ENCODE data around the gene RBM15. TPM values are rescaled to one million over a fixed set of nuclear protein-coding genes. Genes with fewer than 3 reads are reported as not detected.

The RBM15 gene, protein sequence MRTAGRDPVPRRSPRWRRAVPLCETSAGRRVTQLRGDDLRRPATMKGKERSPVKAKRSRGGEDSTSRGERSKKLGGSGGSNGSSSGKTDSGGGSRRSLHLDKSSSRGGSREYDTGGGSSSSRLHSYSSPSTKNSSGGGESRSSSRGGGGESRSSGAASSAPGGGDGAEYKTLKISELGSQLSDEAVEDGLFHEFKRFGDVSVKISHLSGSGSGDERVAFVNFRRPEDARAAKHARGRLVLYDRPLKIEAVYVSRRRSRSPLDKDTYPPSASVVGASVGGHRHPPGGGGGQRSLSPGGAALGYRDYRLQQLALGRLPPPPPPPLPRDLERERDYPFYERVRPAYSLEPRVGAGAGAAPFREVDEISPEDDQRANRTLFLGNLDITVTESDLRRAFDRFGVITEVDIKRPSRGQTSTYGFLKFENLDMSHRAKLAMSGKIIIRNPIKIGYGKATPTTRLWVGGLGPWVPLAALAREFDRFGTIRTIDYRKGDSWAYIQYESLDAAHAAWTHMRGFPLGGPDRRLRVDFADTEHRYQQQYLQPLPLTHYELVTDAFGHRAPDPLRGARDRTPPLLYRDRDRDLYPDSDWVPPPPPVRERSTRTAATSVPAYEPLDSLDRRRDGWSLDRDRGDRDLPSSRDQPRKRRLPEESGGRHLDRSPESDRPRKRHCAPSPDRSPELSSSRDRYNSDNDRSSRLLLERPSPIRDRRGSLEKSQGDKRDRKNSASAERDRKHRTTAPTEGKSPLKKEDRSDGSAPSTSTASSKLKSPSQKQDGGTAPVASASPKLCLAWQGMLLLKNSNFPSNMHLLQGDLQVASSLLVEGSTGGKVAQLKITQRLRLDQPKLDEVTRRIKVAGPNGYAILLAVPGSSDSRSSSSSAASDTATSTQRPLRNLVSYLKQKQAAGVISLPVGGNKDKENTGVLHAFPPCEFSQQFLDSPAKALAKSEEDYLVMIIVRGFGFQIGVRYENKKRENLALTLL
- 30.6 and 38.0 TPM in 2 replicates for total RNA-seq

DNA sequence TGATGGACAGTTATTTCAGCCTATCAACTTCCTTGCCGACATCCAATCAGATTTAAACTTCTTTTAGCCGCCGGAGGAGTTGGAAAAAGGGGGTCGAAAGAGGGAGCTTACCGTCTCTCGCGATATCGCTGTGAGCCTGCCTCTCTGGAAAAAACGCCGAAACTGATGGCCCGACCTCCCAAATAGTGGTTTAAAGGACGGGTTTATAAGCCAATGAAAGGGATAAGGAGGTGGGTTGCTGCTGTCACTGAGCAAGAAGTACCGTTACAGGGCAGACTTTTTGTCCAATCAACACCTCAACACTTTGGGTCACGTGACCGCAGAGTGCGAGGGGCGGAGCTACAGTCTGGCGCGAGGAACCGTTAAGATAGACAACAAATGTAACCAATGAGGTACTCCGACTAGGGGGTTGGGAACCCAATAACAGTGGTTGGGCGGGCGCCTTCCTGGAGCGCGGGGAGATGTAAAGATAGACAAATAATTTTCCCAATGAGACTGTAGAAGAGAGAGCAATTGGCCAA lies at the start of gene RBM15:
RBM15 (plus strand) TSS at position 492 of the 521 bp plus-strand sequence; CDS start at position 521, 29 bp downstream.
- peak within 1 kb of the TSS; percentile 99 for H3K4me3 ChIP-seq (ENCODE audit: insufficient read depth, low read length)
- peak within 1 kb of the TSS; percentile 100 for H3K4me2 ChIP-seq (ENCODE audit: insufficient read depth, low read length)
- H3K4me1 ChIP-seq (ENCODE audit: insufficient read depth, low read length) = peaks cover 44% of the 10 kb centered on the region
- H3K79me2 ChIP-seq (ENCODE audit: insufficient read depth, low read length) = peaks cover 46% of the 10 kb centered on the region
- TF ChIP-seq, protein P1, sequence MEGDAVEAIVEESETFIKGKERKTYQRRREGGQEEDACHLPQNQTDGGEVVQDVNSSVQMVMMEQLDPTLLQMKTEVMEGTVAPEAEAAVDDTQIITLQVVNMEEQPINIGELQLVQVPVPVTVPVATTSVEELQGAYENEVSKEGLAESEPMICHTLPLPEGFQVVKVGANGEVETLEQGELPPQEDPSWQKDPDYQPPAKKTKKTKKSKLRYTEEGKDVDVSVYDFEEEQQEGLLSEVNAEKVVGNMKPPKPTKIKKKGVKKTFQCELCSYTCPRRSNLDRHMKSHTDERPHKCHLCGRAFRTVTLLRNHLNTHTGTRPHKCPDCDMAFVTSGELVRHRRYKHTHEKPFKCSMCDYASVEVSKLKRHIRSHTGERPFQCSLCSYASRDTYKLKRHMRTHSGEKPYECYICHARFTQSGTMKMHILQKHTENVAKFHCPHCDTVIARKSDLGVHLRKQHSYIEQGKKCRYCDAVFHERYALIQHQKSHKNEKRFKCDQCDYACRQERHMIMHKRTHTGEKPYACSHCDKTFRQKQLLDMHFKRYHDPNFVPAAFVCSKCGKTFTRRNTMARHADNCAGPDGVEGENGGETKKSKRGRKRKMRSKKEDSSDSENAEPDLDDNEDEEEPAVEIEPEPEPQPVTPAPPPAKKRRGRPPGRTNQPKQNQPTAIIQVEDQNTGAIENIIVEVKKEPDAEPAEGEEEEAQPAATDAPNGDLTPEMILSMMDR (IDR thresholded peaks at IDR 0.05; ENCODE audit: extremely low read depth, low read depth, low read length) = no peak
- H2AFZ ChIP-seq (ENCODE audit: low read length) = peak within 1 kb of the TSS; percentile 98
- no peaks in the 10 kb centered on the region for H3K9me3 ChIP-seq (ENCODE audit: low read depth, low read length)
- no peaks in the 10 kb centered on the region for H3K27me3 ChIP-seq (ENCODE audit: insufficient read depth, low read length)
- peaks cover 19% of the 10 kb centered on the region for H3K36me3 ChIP-seq (ENCODE audit: insufficient read depth, low read length)
- DNase-seq (ENCODE audit: insufficient read length, low spot score, missing footprints) = peak; percentile 99
- H3K27ac ChIP-seq (ENCODE audit: low read depth, low read length) = peak within 1 kb of the TSS; percentile 95
- peaks cover 41% of the 10 kb centered on the region for H4K20me1 ChIP-seq (ENCODE audit: insufficient read depth, low read length)

DNA sequence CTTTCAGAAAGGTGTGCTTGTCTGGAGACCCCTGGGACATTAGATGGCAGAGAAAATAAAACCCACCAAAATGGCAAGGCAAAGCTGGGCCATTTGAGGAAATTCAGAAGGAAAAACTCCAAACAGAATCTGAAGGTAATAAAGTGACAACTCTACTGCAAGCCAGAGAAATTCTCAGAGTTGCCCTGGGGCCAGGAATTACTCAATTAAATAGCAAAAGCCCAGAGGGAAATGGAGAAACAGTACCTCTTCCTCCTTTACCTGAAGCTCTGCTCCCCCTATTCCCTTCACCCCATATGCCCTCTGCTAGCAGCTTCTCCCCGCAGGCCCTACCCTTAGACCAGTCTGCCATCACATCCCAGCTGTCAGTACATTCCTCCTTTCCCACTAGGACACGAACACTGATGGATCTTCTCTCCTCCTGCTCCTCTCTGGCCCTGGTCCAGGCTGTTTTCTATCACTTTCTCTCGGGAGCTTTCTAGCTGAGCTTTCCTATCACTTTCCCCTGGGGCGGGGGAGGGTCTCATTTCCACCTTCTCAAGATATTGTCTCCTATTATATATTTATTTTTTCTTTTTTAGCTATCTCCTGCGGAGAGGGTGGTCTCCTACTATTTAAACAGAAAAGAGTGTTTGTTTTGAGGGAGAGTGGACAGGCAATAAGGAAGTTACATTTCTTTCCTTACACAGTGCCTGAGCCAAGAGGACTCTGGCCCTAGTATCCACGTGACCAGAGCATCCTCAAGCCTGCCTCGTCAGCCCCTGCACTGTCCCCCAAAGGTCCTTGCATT lies 47.7 kb upstream of the RBM15 start:
- Histone ChIP-seq H2AFZ (ENCODE audit: low read length) (no peak overlapping the region), H3K36me3 (ENCODE audit: insufficient read depth, low read length) (no peaks in the 10 kb centered on the region), H3K27me3 (ENCODE audit: insufficient read depth, low read length) (no peaks in the 10 kb centered on the region), H3K4me1 (ENCODE audit: insufficient read depth, low read length) (peaks cover 13% of the 10 kb centered on the region), H3K4me2 (ENCODE audit: insufficient read depth, low read length) (no peak overlapping the region), H3K27ac (ENCODE audit: low read depth, low read length) (no peak overlapping the region), H4K20me1 (ENCODE audit: insufficient read depth, low read length) (no peaks in the 10 kb centered on the region), H3K9me3 (ENCODE audit: low read depth, low read length) (no peaks in the 10 kb centered on the region), H3K4me3 (ENCODE audit: insufficient read depth, low read length) (no peak overlapping the region), H3K79me2 (ENCODE audit: insufficient read depth, low read length) (no peaks in the 10 kb centered on the region)
- DNase-seq (ENCODE audit: insufficient read length, low spot score, missing footprints) = no peak
- TF ChIP-seq, protein P1 (IDR thresholded peaks at IDR 0.05; ENCODE audit: extremely low read depth, low read depth, low read length) = no peak

DNA sequence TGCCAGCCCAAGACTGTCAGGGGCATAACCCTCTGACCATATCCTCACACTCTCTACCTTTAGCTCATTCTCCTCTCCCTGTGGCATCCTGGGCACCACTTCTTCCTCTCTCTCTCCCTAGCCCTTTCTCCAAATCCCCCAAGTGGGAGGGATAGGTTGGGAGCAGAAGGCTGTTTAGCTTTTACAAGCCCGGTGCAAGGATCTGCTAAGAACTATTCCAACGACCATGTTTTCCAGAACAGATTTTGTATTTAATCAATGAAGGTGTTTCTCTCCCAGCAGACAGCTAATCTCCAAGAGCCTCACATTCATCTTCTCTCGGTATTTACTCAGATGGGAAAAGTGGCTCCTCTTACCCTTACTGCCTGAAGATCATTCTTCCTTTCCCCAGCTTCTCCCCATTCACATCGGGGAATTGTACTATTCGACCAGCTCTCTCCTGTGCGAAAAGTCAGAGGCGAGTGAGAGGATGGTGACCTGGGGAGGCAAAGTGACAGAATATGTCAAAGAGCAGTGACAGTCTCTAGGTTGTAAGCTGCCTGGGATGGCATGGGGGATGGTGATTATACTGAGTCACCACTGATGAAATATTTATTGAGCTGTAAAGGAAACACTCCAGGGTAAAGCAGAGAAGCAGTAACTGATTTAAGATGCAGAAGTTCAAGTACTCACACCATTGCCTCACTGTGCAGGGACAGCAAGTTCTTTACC lies 47.0 kb upstream of the RBM15 start:
- Histone ChIP-seq H3K79me2 (ENCODE audit: insufficient read depth, low read length) (no peaks in the 10 kb centered on the region), H3K4me3 (ENCODE audit: insufficient read depth, low read length) (no peak overlapping the region), H2AFZ (ENCODE audit: low read length) (no peak overlapping the region), H3K4me2 (ENCODE audit: insufficient read depth, low read length) (peak overlapping the region; percentile 15), H3K4me1 (ENCODE audit: insufficient read depth, low read length) (peaks cover 13% of the 10 kb centered on the region), H3K36me3 (ENCODE audit: insufficient read depth, low read length) (no peaks in the 10 kb centered on the region), H3K27ac (ENCODE audit: low read depth, low read length) (no peak overlapping the region), H4K20me1 (ENCODE audit: insufficient read depth, low read length) (no peaks in the 10 kb centered on the region), H3K9me3 (ENCODE audit: low read depth, low read length) (no peaks in the 10 kb centered on the region), H3K27me3 (ENCODE audit: insufficient read depth, low read length) (no peaks in the 10 kb centered on the region)
- no peak for DNase-seq (ENCODE audit: insufficient read length, low spot score, missing footprints)
- TF ChIP-seq, protein P1 (IDR thresholded peaks at IDR 0.05; ENCODE audit: extremely low read depth, low read depth, low read length) = no peak

All from osteoblast (primary cell).